ENCODE measurements around the gene ZNF628. TPM values are rescaled to one million over a fixed set of nuclear protein-coding genes. Genes with fewer than 3 reads are reported as not detected.

Gene ZNF628
- total and polyA plus RNA-seq, 2 of the 8 experiments (the other 6 are each of a cell fraction or from before 2014, with no cell fraction given) = 1.7 to 10.8 TPM

GRCh38 chr19:55453511-55454260 lies 22.7 kb upstream of the ZNF628 start:
- FAIRE-seq (no peak), DNase-seq (ENCODE audit: low read depth in 1 of 2, low spot score in 2 of 2) (no peak)
- Histone ChIP-seq H3K56ac (replicated peaks; ENCODE audit: insufficient read length, low read depth, low read length) (no peak overlapping the region), H3K9me3 (ENCODE audit: insufficient read depth in 2 of 2, low read depth in 1 of 2, low read length in 1 of 2) (no peaks in the 10 kb centered on the region), H3K27ac (ENCODE audit: low read depth, low read length) (no peak overlapping the region), H3K36me3 (ENCODE audit: control insufficient read depth in 2 of 4, insufficient read depth in 4 of 4, low read length in 3 of 4) (peaks cover 0 to 5% (median 0%) of the 10 kb centered on the region in 4 experiments; a peak in 2 of 8 replicates), H3K4me3 (ENCODE audit: extremely low read depth in 1 of 4, insufficient read depth in 2 of 4, low read depth in 3 of 4, low read length in 4 of 4) (no peak overlapping the region), H2AK5ac (ENCODE audit: low read depth, low read length) (no peak overlapping the region), H3K4me1 (replicated peaks in 1 of 4; ENCODE audit: control insufficient read depth in 3 of 4, insufficient read depth in 4 of 4, low read length in 3 of 4) (peaks cover 0 to 5% (median 2%) of the 10 kb centered on the region in 4 experiments; a peak in 5 of 7 replicates), H2BK120ac (replicated peaks; ENCODE audit: low read depth, low read length) (no peak overlapping the region), H2BK5ac (ENCODE audit: low read depth, low read length) (no peak overlapping the region), H2BK15ac (ENCODE audit: low read length) (no peak overlapping the region), H3K79me2 (ENCODE audit: control insufficient read depth in 1 of 2, insufficient read depth in 2 of 2, low read length in 2 of 2) (no peaks in the 10 kb centered on the region; a peak in 1 of 4 replicates), H3K23me2 (ENCODE audit: low read depth, low read length) (peaks cover 9% of the 10 kb centered on the region; the same call in 1 of the 2 replicates), H3K4ac (replicated peaks; ENCODE audit: insufficient read length, low read depth, low read length) (no peak overlapping the region), H3K18ac (ENCODE audit: extremely low read depth, low read length) (no peak overlapping the region), H3K79me1 (ENCODE audit: low read depth, low read length) (peaks cover 5% of the 10 kb centered on the region), H4K20me1 (replicated peaks in 1 of 2; ENCODE audit: control insufficient read depth in 1 of 2, insufficient read depth in 2 of 2, low read length in 2 of 2) (peaks cover 2 to 11% of the 10 kb centered on the region in 2 experiments), H3K9ac (replicated peaks in 1 of 4; ENCODE audit: extremely low read depth in 1 of 4, low read depth in 3 of 4, low read length in 3 of 4) (no peak overlapping the region), H2BK20ac (ENCODE audit: low read length) (no peak overlapping the region), H2AFZ (ENCODE audit: low read length) (no peak overlapping the region), H4K8ac (ENCODE audit: extremely low read depth, insufficient read depth, low read length) (no peak overlapping the region), H3K14ac (ENCODE audit: insufficient read length) (no peak overlapping the region), H3K23ac (ENCODE audit: insufficient read length) (no peak overlapping the region), H4K91ac (replicated peaks; ENCODE audit: insufficient read length, low read length) (no peak overlapping the region), H2BK12ac (ENCODE audit: low read depth, low read length) (no peak overlapping the region), H3K27me3 (replicated peaks in 1 of 4; ENCODE audit: control insufficient read depth in 3 of 4, extremely low read depth in 1 of 4, insufficient read depth in 3 of 4, low read length in 3 of 4) (peaks cover 25 to 36% (median 35%) of the 10 kb centered on the region in 4 experiments), H4K5ac (ENCODE audit: insufficient read length, low read depth, low read length) (no peak overlapping the region), H3K4me2 (ENCODE audit: insufficient read depth in 1 of 2, low read depth in 2 of 2, low read length in 2 of 2) (no peak overlapping the region)
- ChIA-PET POLR2A (ENCODE audit: partially characterized antibody) (interaction anchor here (0.7 to 3.0 kb wide), 12 partner anchors 8 to 369 kb away, joined by 3 to 22 read pairs (median 3); partner anchors contain the start of genes ISOC2, SHISA7 and UBE2S), CTCF (ENCODE audit: partially characterized antibody) (interaction anchor here (0.8 to 2.5 kb wide), 23 partner anchors 9 to 312 kb away, joined by 3 to 13 read pairs (median 4); partner anchors contain the start of genes NAT14, SHISA7 and SSC5D)
- no peak for TF ChIP-seq TCF12 (IDR thresholded peaks at IDR 0.05; ENCODE audit: low read depth, low read length)
- TF ChIP-seq EZH2 (IDR thresholded peaks at IDR 0.05; ENCODE audit: low read depth, low read length, severe bottlenecking) = no peak
- TF ChIP-seq YY1 (IDR thresholded peaks at IDR 0.05; ENCODE audit: low read depth, low read length) = no peak
- no peak for TF ChIP-seq ATF3 (IDR thresholded peaks at IDR 0.05; ENCODE audit: insufficient read depth, low read depth, low read length)
- TF ChIP-seq CREB1 (IDR thresholded peaks at IDR 0.05) = no peak
- whole genome bisulfite sequencing, 2 experiments (ENCODE audit: extremely low coverage in 1 of 2, insufficient coverage in 1 of 2, insufficient read length in 1 of 2, insufficient replicate concordance in 2 of 2, low coverage in 1 of 2, low lambda C conversion rate in 2 of 2, missing lambda C conversion rate in 1 of 2) = 93% methylated on average over 12 of the region's 12 CpGs; no CpG with 5 or more reads in 1 of the 2 experiments
